ENCODE data around the gene DCP2. TPM values are rescaled to one million over a fixed set of nuclear protein-coding genes. Genes with fewer than 3 reads are reported as not detected.

The DCP2 gene
- total RNA-seq, 1 donor from 2014 or later = 18.8 TPM

DNA sequence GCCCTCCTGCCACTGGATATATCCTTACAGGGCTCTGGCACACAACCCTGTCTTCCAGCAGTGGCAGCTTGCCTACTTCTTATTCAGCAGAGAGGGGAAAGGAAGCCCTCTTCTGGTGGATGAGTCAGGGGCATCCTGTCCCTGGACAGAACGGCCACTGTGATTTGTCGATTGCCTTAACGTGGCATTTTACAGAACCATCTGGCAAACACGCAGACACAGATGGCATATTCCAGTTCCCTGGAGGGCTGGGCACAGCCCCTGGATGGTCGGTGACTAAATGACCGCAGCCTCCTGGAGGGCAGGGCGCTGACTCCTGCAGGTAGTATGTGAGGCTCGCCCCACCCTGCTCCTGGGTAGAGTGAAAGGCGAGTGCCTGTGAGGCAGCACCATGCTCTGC, 62.1 kb downstream of the DCP2 start:
- no peak for DNase-seq
- no peak for ATAC-seq
- intact Hi-C loops (cut with micrococcal nuclease) = no loop called here

DNA sequence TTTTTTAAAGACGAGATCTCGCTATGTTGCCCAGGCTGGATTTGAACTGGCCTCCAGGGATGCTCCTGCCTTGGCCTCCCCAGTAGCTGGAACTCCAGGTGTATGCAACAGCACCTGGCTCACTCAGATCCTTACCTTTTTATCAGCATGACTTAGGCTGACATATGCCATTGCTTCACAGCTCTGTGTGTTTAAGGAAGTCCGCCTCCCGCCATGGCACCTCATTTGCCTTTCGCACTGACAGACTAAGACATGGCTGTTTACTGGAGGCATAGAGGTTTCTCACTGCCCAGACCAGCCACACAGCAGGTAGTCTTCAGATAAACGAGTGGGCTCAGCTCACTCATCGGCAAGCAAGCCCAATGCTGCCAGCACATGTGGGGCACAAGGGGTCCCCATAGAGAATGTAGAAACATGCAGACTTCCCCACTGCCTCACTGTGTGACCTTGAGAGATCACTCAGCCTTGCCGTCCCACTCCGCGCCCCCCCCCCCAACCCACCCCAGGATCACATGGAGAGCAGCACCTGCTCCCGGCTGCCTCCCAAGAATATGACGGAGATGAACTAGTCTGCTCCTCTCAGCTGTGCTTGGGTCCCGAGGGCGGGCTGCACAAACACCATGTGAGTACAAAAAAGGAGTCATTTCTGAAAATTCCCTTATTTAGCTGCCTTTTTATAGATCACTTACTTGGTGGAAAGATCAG, 62.8 kb downstream of the DCP2 start:
- ATAC-seq (no peak), DNase-seq (no peak)
- intact Hi-C loops (cut with micrococcal nuclease) = no loop called here

DNA sequence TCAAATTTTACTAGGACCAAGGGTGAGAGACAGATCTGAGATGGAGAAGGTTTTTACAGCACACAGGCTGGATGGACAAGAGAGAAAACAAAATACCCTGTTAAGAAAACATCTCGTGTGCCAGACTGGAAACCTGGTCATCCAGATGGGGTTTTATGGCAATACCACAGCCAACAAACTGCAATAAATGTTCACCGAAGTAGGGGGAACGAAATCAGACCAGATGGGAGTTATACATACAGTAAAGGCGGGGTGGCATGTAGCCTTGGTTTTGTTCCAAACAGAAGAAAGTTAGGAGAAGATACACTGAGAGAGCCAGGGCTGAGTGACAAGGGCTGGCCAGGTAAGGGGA, 63.3 kb downstream of the DCP2 start:
- no peak for DNase-seq
- intact Hi-C loops (cut with micrococcal nuclease) = no loop called here
- no peak for ATAC-seq

DNA sequence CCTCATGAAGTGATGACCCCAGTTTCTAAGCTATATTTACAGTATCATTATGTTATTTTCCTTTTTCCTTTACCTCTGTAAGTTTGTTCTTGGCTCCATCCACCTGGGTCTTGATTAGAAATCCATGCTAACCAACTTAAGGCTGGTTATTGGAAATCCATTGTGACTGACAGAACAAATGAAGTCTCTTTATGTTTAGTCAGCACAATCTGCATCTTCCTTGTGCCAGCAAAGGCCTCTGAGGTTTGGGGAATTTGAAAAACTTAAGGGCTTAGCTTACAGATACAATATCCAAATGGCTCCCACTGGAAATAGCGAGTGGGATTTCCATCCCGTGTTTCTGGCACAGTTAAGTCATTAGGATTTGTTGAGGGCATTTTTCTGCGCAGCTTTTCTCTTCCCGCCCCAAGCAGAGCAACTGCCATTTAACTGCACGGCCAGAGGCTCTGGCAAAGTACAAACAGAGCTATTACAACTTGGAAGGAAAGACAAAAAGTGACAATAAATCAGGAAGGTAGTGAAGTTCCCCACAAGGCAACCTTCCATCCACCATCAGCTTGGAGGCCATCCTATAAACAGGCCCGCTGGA, 64.2 kb downstream of the DCP2 start:
- DNase-seq (no peak), ATAC-seq (no peak)
- intact Hi-C loops (cut with micrococcal nuclease) = no loop called here

DNA sequence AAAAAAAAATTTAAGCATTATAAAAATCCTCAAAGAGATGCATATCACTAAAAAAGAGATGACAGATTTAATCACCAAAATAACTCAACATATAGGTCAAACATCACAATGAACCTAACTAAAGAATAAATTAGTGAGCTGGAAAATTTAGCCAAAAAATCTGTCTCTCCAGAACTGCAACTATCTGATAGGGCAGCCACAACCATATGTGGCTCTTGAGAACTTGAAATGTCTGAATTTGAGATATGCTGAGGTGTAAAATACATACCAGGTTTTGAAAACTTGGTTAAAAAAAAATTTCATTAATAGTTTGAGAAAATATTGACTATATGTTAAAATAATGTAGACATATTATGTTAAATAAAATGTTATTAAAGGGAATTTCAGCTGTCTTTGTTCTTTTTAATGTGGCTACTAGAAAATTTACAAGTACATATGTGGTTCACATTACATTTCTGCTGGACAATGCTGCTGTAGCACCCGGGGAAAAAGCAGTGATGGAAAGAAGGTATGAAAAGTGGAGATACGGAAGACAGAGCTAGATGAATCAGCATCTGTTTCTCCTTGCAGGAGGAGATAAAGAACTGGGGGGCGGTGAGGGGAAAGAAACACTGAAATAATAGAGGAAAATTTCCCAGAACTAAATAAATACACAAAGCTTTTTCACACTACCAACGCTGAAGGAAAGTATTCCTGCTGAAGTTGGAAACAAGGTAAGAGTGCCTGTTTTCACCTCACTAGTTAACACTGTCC, 66.1 kb downstream of the DCP2 start:
- ATAC-seq (no peak), DNase-seq (no peak)
- intact Hi-C loops (cut with micrococcal nuclease) = no loop called here

DNA sequence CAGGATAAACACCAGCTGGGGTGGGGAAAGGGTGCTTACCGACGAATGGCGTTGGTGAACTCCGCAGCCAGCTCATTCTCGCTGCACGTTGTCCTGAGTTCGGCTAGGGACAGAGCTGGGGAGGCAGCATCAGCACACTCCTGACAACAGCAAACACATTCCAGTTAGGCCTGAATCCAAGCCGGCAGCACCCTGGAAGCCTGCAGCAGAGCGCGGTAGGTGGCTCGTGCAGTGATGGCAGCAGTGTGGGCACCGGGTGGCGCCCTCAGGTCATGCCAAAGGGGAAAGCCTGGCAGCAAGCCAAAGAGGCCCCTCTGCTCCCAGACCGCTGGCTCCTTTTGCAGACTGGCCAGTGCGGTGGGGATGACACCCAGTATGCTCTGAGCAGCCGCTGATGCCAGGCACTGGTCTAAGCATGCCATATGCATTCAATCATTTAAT, 66.9 kb downstream of the DCP2 start:
- DNase-seq (peak; percentile 83), ATAC-seq (peak; percentile 97)
- intact Hi-C loops (cut with micrococcal nuclease) = no loop called here

DNA sequence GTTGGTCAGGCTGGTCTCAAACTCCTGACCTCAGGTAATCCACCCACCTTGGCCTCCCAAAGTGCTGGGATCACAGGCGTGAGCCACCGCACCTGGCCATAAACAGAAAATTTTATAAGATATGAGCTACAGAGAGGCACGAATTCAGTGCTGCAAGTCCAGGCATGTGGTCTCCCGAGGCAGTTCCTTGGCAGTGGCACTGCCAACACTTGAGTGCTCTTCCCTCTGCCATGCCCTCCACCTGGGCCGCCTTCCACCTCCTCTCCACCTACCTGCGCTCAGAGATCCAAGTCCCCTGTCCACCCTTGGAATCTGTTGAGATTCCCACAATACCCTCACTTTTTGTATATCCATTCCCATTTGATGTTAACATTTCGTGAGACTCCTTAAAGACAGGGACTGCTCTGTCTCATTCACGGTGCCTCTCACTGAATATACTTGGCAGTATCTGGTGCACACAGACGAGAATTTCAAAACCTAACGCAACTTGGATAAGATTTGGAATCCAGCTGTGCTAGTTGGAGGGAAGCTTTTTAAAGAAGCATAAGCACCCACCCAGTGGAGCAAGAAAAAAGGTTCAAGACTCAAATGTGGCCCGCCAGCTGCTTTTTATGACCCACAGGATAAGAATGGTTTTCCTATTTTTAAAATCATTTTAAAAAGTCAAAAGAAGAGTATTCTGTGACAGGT, 68.3 kb downstream of the DCP2 start:
- intact Hi-C loops (cut with micrococcal nuclease) = no loop called here
- no peak for DNase-seq
- ATAC-seq = peak; percentile 11

DNA sequence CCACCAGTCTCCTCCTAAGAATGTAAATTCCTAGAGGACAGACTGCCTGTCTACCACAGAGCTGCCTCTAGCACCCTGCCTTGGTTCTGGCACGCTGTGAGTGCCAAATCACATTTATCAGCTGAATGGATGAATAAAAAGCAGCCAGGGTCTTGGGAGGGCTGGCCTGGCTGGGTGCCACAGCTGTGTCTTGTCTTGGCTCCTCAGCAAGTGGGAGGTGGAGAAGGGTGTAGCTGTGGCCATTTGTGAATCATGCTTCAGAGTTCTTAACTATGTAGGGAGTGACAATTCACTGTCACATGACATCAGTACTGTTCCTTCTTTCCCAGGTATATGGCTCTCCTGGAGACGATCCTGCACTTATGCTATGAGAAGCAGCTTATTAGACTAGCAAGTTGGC, 70.6 kb downstream of the DCP2 start:
- ATAC-seq (no peak), DNase-seq (no peak)
- intact Hi-C loops (cut with micrococcal nuclease) = no loop called here

DNA sequence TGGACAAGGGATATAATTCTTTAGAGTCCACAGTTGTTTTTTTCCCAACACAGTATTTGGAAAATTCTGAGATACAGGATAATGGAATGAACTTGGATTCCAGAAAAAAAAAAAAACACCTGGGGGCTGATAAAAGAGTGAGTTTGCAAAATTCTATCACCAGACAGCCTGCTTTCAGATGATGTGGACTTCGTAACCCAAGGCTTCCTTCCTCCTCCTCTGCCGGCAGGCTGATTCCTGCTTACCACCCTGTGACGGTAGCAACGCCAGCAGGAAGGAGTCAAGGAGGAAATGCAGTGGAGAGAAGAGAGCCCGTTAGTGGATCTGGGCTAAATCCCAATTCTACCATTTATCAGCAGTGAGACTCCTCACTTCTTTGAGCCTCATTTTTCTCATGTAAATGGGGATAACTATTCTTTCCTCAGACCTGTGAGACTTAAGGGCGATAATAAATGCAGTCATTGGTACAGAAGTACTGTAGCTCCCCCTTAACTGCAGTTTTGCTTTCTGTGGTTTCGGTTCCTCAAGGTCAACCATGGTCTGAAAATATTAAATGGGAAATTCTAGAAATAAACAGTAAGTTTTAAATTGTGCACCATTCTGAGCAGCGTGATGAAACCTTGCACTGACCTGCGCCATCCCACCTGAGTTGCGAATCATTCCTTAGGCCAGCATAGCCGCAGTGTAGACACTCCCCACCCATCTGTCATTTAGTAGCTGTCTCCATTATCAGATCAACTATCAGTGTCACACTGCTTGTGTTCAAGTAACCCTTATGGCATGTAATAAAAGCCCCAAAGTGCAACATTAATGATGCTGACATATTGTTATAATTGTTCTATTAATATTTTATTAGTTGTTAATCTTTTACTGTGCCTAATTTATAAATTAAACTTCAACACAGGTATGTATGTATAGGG, 71.4 kb downstream of the DCP2 start:
- intact Hi-C loops (cut with micrococcal nuclease) = no loop called here
- no peak for ATAC-seq
- no peak for DNase-seq

DNA sequence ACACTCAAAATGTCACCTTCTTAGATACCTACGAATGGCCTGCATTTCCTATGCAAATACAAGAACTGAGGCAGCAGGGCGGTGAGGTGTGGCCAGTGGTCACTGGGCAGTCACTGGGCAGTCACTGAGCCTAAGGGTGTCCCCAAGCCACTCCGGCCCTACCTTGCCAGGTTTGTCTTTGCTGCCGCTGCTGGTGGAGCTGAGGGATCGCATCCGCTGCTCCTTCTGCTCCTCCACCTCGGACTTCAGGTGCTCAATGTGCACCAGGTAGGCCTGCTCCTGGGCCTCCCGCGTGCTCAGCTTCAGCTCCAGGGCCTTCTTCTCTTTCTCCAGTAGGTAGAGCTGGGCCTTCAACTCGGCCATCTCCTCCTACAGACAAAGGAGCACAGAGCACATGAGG, 72.3 kb downstream of the DCP2 start:
- intact Hi-C loops (cut with micrococcal nuclease) = no loop called here
- DNase-seq (no peak), ATAC-seq (no peak)

DNA sequence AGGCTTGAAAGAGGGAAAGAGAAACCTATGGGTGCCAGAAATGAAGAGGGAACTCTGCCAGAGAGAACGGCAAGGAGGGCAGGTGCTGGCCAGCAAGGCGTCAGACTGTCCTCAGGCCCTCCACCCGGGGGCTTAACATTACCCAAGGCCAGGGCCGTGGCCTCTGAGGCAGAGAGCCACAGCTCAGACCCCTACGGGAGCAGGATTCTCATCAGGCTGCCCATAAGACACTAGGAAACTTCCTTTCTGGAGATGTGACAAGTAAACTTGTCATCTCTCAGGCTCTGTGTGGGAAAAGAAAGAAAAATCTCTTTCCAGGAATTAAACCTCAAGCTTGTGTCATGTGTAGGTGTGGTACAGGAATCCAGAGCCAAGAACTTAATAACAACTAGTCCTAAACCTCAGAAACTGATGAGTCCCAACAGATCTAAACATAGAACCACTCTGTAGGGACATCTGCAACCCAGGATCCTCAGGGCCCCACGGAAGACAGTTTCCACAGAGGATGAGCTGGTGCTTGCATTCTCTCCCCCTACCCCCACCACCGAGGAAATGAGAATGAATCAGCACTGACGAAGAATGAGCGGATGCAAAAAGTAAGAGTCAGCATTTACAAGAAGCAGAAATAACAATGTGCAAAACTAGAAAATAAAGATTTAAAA, 74.3 kb downstream of the DCP2 start:
- ATAC-seq (peak; percentile 55), DNase-seq (no peak)
- intact Hi-C loops (cut with micrococcal nuclease) = no loop called here

DNA sequence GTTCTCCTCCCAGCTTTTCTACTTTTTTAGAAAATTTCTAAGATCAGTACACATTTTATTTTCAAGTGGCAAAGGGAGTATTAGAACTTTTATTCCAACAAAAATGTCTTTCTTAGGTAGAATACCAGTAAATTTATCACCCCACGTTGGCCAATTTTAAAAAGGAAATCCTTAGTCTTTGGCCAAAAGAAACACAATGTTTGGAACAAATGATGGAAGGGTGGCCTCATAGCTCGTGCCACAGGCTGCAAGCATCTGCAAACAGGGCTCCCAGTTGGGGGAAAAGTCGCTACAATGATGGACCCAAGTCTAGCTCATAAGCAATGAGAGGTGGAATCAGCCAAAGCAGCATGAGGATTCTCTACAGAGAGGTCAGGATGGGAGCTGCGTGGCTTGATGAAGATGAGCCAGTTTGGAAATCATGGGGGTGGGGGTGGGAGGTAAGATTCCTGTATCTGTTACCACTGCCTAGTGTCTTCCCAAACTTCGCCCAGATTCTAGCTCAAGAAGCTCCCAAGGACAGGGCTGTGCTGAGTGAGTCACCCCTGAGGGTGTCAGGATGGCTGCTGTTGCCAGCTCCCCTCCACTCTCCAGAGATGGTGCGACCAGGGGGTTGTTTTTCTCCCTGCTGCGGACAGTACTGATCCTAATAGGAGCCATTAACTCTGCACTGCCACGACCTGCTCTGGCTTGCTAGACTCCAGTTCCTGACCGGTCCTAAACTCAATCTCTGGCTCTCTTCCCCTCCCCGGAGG, 75.6 kb downstream of the DCP2 start:
- DNase-seq = no peak
- intact Hi-C loops (cut with micrococcal nuclease) = no loop called here
- ATAC-seq = no peak

DNA sequence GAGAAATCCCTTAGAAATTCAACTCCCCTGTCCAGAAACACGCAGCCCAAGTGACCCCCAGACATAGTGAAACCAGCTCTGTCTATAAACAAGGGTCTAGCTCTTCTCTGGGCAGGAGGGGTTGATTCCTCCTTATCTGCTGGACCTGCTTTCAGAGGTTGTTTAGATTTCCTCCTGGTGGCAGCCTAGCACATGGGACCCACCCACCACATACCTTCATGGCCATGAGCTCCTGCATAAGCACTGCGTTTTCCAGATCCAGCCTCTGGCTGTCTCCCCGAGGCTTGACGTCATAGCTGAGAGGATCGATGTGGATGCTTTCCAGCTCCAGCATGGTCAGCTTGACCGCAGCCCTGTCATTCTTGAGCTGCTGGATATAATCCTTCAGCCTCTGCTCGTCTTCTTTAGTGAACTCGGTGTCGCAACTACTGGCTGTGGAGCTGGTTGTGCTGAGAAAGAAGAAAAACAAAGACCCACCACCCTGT, 77.0 kb downstream of the DCP2 start:
- DNase-seq (no peak), ATAC-seq (peak; percentile 15)
- intact Hi-C loops (cut with micrococcal nuclease) = no loop called here

DNA sequence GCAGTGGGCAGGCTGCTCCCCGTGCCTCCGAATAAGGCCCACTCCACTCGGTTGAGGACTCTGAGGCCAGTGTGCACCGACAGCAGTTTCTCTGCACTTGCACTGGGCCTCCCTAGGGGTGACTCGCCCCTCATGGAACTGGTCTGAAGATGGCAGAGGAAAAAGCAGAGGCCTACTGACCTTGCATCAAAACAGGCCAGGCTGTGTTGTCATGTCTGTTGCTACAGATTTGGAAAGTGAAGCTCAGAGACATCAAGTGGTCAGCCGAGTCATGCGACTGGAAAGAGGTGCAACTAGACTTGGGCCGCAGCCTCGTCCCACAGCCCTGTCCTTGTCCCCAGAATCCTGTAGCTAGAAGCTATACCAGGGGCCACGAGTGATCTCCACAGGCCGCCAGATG, 78.3 kb downstream of the DCP2 start:
- no peak for ATAC-seq
- DNase-seq = no peak
- intact Hi-C loops (cut with micrococcal nuclease) = no loop called here

DNA sequence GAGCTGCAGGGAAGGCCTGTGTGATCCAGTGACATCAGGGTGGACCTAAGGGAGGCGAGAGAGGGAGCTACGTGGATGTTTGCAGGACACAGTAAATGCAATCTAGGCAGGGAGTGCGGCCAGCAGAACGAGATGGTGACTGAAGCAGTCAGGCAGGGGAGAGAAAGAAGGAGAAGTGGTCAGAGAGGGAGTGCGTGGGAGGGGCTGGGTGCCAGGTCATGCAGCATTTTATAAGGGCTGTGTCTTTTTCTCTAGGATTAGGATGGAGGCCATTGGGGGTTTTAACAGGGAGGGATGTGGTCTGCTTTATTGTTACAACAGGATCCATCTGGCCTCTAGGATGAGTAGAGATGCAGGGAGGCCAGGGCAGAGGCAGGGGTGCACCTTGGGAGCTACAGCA, 80.4 kb downstream of the DCP2 start:
- ATAC-seq (no peak), DNase-seq (no peak)
- intact Hi-C loops (cut with micrococcal nuclease) = no loop called here

DNA sequence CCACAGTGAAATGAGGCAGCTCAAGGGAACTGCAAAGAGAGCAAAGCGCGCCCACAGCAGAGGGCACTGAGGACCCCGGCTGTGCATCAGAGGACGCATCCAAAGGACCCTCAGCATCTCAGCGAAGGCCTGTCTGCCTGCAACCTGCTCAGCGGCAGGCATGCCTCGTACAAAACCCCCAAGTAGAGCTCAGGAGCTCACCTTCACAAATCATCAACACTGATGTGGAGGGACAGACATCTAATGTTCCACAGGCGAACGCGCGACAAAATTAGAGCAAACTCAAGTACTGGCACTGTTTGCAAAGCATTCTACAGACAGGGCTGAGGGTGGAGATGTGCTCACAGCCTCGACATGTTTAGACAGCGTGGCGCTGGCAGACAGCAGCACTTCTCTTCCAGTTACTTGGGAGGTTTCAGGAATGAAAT, 81.0 kb downstream of the DCP2 start:
- no peak for DNase-seq
- ATAC-seq = peak; percentile 15
- intact Hi-C loops (cut with micrococcal nuclease) = no loop called here

DNA sequence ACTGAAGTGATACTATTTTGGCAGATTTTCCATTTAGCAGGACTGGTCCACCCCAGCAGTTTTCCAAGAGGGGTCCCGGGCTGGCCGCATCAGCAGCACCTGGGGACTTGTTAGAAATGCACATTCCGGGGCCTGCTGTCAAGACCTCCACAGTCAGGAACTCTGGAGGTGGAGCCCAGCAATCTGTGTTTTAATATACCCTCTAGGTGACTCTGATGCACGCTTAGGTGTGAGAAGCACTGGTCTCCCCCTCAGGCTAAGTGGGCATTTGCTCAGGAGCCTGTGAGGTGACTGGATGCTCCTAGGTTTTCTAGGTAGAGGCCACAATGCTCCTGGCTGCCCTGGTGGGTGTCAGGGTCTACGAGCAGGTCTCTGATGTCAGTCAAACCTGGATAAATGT, 81.7 kb downstream of the DCP2 start:
- DNase-seq = no peak
- ATAC-seq = no peak
- intact Hi-C loops (cut with micrococcal nuclease) = no loop called here

DNA sequence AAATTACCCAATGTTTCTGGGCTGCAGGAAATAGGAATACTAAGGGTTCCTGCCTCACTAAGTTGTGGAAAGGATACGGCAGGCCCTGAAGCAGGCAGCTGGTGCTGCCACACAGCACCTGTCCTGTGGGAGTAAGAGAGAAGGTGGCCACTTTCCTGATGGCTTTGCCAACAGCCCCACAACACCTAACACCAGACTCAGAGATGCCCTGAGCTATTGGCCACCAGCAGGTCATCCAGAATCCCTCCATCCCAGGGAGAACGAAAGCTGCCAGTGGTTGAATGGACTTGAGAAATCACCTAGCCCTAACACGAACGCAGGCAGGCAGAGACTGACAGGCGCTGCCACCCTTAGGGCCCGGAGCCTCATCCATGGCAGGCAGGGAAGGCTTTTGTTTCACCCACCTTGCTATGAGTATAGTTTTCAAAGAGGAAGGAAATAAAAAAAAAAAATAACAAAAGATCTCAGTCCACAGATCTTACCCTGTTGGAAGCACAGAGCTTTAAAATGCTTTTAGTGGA, 82.2 kb downstream of the DCP2 start:
- no peak for DNase-seq
- ATAC-seq = no peak
- intact Hi-C loops (cut with micrococcal nuclease) = no loop called here

All from left ventricle myocardium superior (tissue), 1 donor.